Natural killer cell (primary cell): ENCODE data around the gene USP6NL. TPM values are rescaled to one million over a fixed set of nuclear protein-coding genes. Genes with fewer than 3 reads are reported as not detected.

ENCODE experiments used
- ATAC-seq, 3 donors: fragments of 150-1000 bp in 2 of 3; fragments of 200-7000 bp in 1 of 3; cut with Tn5 transposase; 1 replicate in 1 of 3; 2 replicates in 2 of 3; pipeline ENCODE4 v1.10.0; 2021; ENCODE audit warnings: mild to moderate bottlenecking in 2 of 3, moderate library complexity in 2 of 3
- DNase-seq, 2 donors: peaks; one replicate each; pipeline versions ENCODE4 v3.0.0 to v3.0.0-alpha.2; 2013 to 2021; ENCODE audit warnings: mixed read lengths in 1 of 2
- H3K27ac ChIP-seq: one replicate; pipeline ENCODE4 v1.5.1; 2013; ENCODE audit warnings: mild to moderate bottlenecking, low read length
- H3K27me3 ChIP-seq: one replicate; pipeline ENCODE4 v1.6.1; 2013; ENCODE audit warnings: low read length; ENCODE audit not compliant: control insufficient read depth, insufficient read depth
- H3K36me3 ChIP-seq: one replicate; pipeline ENCODE4 v1.6.1; 2013; ENCODE audit warnings: low read length; ENCODE audit not compliant: control insufficient read depth, insufficient read depth
- H3K4me1 ChIP-seq: one replicate; pipeline ENCODE4 v1.6.1; 2013; ENCODE audit warnings: low read length; ENCODE audit not compliant: control insufficient read depth, insufficient read depth
- H3K4me3 ChIP-seq: one replicate; pipeline ENCODE4 v1.5.1; 2013; ENCODE audit warnings: low read length
- H3K9me3 ChIP-seq: one replicate; pipeline ENCODE4 v1.6.1; 2013; ENCODE audit warnings: low read length; ENCODE audit not compliant: control insufficient read depth, insufficient read depth
- H3K27ac Mint-ChIP-seq, 2 donors: one replicate each; pipeline ENCODE4 v1.8.0; 2022; ENCODE audit warnings: mild to moderate bottlenecking in 2 of 2, mixed read lengths in 2 of 2, moderate library complexity in 1 of 2
- H3K27me3 Mint-ChIP-seq, 2 donors: one replicate each; pipeline ENCODE4 v1.8.0; 2022; ENCODE audit warnings: low read depth in 2 of 2, mixed read lengths in 2 of 2
- H3K36me3 Mint-ChIP-seq: one replicate; pipeline ENCODE4 v1.8.0; 2022; ENCODE audit warnings: mixed read lengths
- H3K4me1 Mint-ChIP-seq, 2 donors: one replicate each; pipeline ENCODE4 v1.8.0; 2022; ENCODE audit warnings: mixed read lengths in 2 of 2
- H3K4me3 Mint-ChIP-seq: one replicate; pipeline ENCODE4 v1.8.0; 2022; ENCODE audit warnings: mild to moderate bottlenecking, moderate library complexity, mixed read lengths
- H3K9me3 Mint-ChIP-seq, 2 donors: one replicate each; pipeline ENCODE4 v1.8.0; 2022; ENCODE audit warnings: mixed read lengths in 2 of 2
- CTCF ChIP-seq: fragments of 200-600 bp; IDR thresholded peaks from one replicate; pipeline ENCODE4 v1.8.0; 2022; ENCODE audit warnings: antibody characterized with exemption
- WGBS: methylation state at CpG from one replicate; pipeline ENCODE4 v1.1.7; 2013; ENCODE audit warnings: missing lambda C conversion rate; ENCODE audit not compliant: insufficient coverage; 5-methylcytosine and 5-hydroxymethylcytosine counted together
- intact Hi-C: fragments of 100-400 bp; cut with micrococcal nuclease; formaldehyde crosslinking; loops from one replicate; pipeline ENCODE4 v1.14.2; 2022
- total RNA-seq, 4 donors: library from RNA; stranded (reverse); fragments of 120-200 nt in 1 of 4; gene quantifications; one replicate each; pipeline versions ENCODE4 v1.2.3 to v1.2.4, GENCODE V29; 2013 to 2022

The USP6NL gene
- total RNA-seq, 3 donors from 2014 or later (not counting 1 experiment from before 2014, with no cell fraction given): 2.3 to 3.7 (median 2.5) TPM

GRCh38 chr10:11407939-11408338 is 203.5 kb downstream of the USP6NL start:
- H3K27ac Mint-ChIP-seq: peak overlapping the region; percentile 45 to 61
- Histone ChIP-seq H3K9me3 (peaks cover 6% of the 10 kb centered on the region), H3K36me3 (no peaks in the 10 kb centered on the region), H3K27ac (no peak overlapping the region), H3K4me3 (no peak overlapping the region), H3K27me3 (no peaks in the 10 kb centered on the region), H3K4me1 (peaks cover 35% of the 10 kb centered on the region)
- H3K4me1 Mint-ChIP-seq: peaks cover 31 to 40% of the 10 kb centered on the region in 2 donors
- peaks cover 4 to 6% of the 10 kb centered on the region in 2 donors for H3K9me3 Mint-ChIP-seq
- WGBS: 45% methylated on average over 2 of the region's 2 CpGs
- H3K36me3 Mint-ChIP-seq: no peaks in the 10 kb centered on the region
- no peaks in the 10 kb centered on the region for H3K27me3 Mint-ChIP-seq
- H3K4me3 Mint-ChIP-seq: peak overlapping the region; percentile 59
- intact Hi-C loops: no loop called here
- DNase-seq (peak in 1 of 2 donors; percentile 38), ATAC-seq (peak in 1 of 3 donors; percentile 48)
- no peak for TF ChIP-seq CTCF

- no peak for DNase-seq
- H3K4me1 ChIP-seq: peaks cover 45% of the 10 kb centered on the region
- no peak overlapping the region for H3K27ac ChIP-seq
- Mint-ChIP-seq H3K27ac (no peak overlapping the region), H3K36me3 (no peaks in the 10 kb centered on the region), H3K4me3 (no peak overlapping the region), H3K27me3 (no peaks in the 10 kb centered on the region), H3K9me3 (peaks cover 0 to 5% of the 10 kb centered on the region in 2 donors), H3K4me1 (peaks cover 43 to 52% of the 10 kb centered on the region in 2 donors)
- H3K4me3 ChIP-seq: no peak overlapping the region
- no peak for TF ChIP-seq CTCF
- H3K27me3 ChIP-seq: no peaks in the 10 kb centered on the region
- no peaks in the 10 kb centered on the region for H3K36me3 ChIP-seq
- 94% methylated on average over 5 of the region's 5 CpGs for WGBS
- H3K9me3 ChIP-seq: peaks cover 3% of the 10 kb centered on the region
- no peak for ATAC-seq
- intact Hi-C loops: no loop called here
These were observed 204.7 kb downstream of the USP6NL start for GRCh38 chr10:11406746-11407145.

GRCh38 chr10:11404901-11405300 is 206.5 kb downstream of the USP6NL start:
- H3K27ac ChIP-seq: no peak overlapping the region
- peaks cover 0 to 5% of the 10 kb centered on the region in 2 donors for H3K9me3 Mint-ChIP-seq
- H3K4me3 ChIP-seq: no peak overlapping the region
- peaks cover 61 to 70% of the 10 kb centered on the region in 2 donors for H3K4me1 Mint-ChIP-seq
- H3K4me3 Mint-ChIP-seq: no peak overlapping the region
- H3K27me3 ChIP-seq: no peaks in the 10 kb centered on the region
- ATAC-seq (no peak), DNase-seq (no peak)
- intact Hi-C loops: no loop called here
- WGBS: 78% methylated on average over 13 of the region's 13 CpGs
- TF ChIP-seq CTCF: no peak
- H3K36me3 ChIP-seq: no peaks in the 10 kb centered on the region
- no peaks in the 10 kb centered on the region for H3K36me3 Mint-ChIP-seq
- no peaks in the 10 kb centered on the region for H3K27me3 Mint-ChIP-seq
- H3K9me3 ChIP-seq: peaks cover 3% of the 10 kb centered on the region
- peaks cover 59% of the 10 kb centered on the region for H3K4me1 ChIP-seq
- H3K27ac Mint-ChIP-seq: peak overlapping the region; percentile 29 to 37

Other genes starting within 250 kb of the USP6NL start
- 1 to 10 TPM in 1 of 3 donors, under 1 TPM in 1, not detected in 1; 0.38 to 4.8 TPM for gene ECHDC3, start 130.7 kb upstream of the USP6NL start, total RNA-seq
- gene PROSER2, start 211.7 kb upstream of the USP6NL start, total RNA-seq: 1 to 10 TPM in 2 of 3 donors, under 1 TPM in 1; 0.70 to 1.9 (median 1.1) TPM